C4-2B (cell line): ENCODE measurements around the gene PDLIM7.

Experiments used
- CTCF ChIP-seq: fragments of 450-650 bp; conservative IDR thresholded peaks from 2 replicates; pipeline ENCODE4 v1.5.1; 2017; ENCODE audit warnings: mild to moderate bottlenecking
- ZFX ChIP-seq: fragments of 450-650 bp; IDR thresholded peaks from 2 replicates; pipeline ENCODE4 v1.6.1; 2017

GRCh38 chr5:177449140-177450061 lies 48.0 kb downstream of the PDLIM7 start:
- TF ChIP-seq CTCF = no peak
- no peak for TF ChIP-seq ZFX
